GM12878 (cell line): Measurements from ENCODE around the gene FOXK1. TPM values are rescaled to one million over a fixed set of nuclear protein-coding genes. Genes with fewer than 3 reads are reported as not detected.

ENCODE experiments used
- ATAC-seq: fragments of 200-7000 bp; cut with Tn5 transposase; 3 replicates; pipeline ENCODE4 v1.9.1; 2020; ENCODE audit warnings: mild to moderate bottlenecking, moderate library complexity
- BruUV-seq: library from RNA; stranded (reverse); fragments of 400-500 nt; replicated peaks from 2 replicates; lab custom pipeline; 2021; lab: Mats Ljungman, UMichigan
- CTCF ChIA-PET: fragments of 300-600 bp; sonication (Branson Sonifier 250); formaldehyde crosslinking; extraction: SDS; loops from one replicate; lab custom pipeline; 2021; ENCODE audit warnings: inconsistent platforms; lab: Yijun Ruan, JAX
- POLR2A ChIA-PET: fragments of 350-600 bp; formaldehyde crosslinking; extraction: SDS; loops from one replicate; lab custom pipeline; 2021; ENCODE audit warnings: inconsistent platforms; lab: Charles Lee
- RAD21 ChIA-PET: fragments of 300-600 bp; sonication (Branson Sonifier 250); formaldehyde crosslinking; loops from one replicate; lab custom pipeline; 2023; ENCODE audit warnings: antibody characterized with exemption; ENCODE audit not compliant: unreplicated experiment; lab: Charles Lee
- SMC1A ChIA-PET: fragments of 300-600 bp; sonication (Branson Sonifier 250); formaldehyde crosslinking; loops from one replicate; lab custom pipeline; 2023; ENCODE audit not compliant: unreplicated experiment, uncharacterized antibody; lab: Charles Lee
- DNase-seq: peaks from one replicate; pipeline ENCODE4 v3.0.0-alpha.2; 2011; ENCODE audit warnings: low read depth, low spot score
- FAIRE-seq: peaks from 3 replicates; lab custom pipeline; 2011; peaks lifted over from hg19 to GRCh38; lab: Jason Lieb, UNC
- H2AFZ ChIP-seq: 2 replicates; pipeline ENCODE4 v1.6.0; 2011; ENCODE audit warnings: low read depth, low read length, control low read depth; ENCODE audit not compliant: control insufficient read depth
- H3K27ac ChIP-seq: 2 replicates; pipeline ENCODE4 v1.5.1; 2011; ENCODE audit warnings: control low read depth; ENCODE audit not compliant: control insufficient read depth, insufficient read depth
- H3K27me3 ChIP-seq, 2 experiments: replicated peaks in 1 of 2; 2 replicates each; pipeline versions ENCODE4 v1.6.0 to v1.6.1; 2011; ENCODE audit warnings: low read length in 1 of 2; ENCODE audit not compliant: control insufficient read depth in 2 of 2, insufficient read depth in 2 of 2
- H3K36me3 ChIP-seq, 2 experiments: 2 replicates each; pipeline ENCODE4 v1.5.1; 2011; ENCODE audit warnings: low read length in 1 of 2; ENCODE audit not compliant: control insufficient read depth in 2 of 2, insufficient read depth in 2 of 2
- H3K4me1 ChIP-seq: 2 replicates; pipeline ENCODE4 v1.6.1; 2011; ENCODE audit warnings: mild to moderate bottlenecking, low read length, moderate library complexity, mixed read lengths; ENCODE audit not compliant: control insufficient read depth, insufficient read depth
- H3K4me2 ChIP-seq: 2 replicates; pipeline ENCODE4 v1.6.0; 2011; ENCODE audit warnings: control low read depth; ENCODE audit not compliant: control insufficient read depth, insufficient read depth
- H3K4me3 ChIP-seq: fragments of 200-600 bp; sonication (generic); 2 replicates; pipeline ENCODE4 v1.5.1; 2016
- H3K79me2 ChIP-seq: 2 replicates; pipeline ENCODE4 v1.6.0; 2011; ENCODE audit warnings: low read length; ENCODE audit not compliant: control insufficient read depth, insufficient read depth
- H3K9ac ChIP-seq: 2 replicates; pipeline ENCODE4 v1.8.0; 2011; ENCODE audit warnings: low read length, control low read depth, mixed read lengths; ENCODE audit not compliant: control insufficient read depth, insufficient read depth
- H3K9me3 ChIP-seq: replicated peaks from 3 replicates; pipeline ENCODE4 v1.5.1; 2011; ENCODE audit warnings: mild to moderate bottlenecking, low read length; ENCODE audit not compliant: control insufficient read depth, insufficient read depth
- H4K20me1 ChIP-seq: 2 replicates; pipeline ENCODE4 v1.6.0; 2011; ENCODE audit not compliant: control insufficient read depth, insufficient read depth
- MTA3 ChIP-seq: IDR thresholded peaks from 2 replicates; pipeline ENCODE4 v1.6.1; 2012; ENCODE audit warnings: low read length, inconsistent platforms, borderline replicate concordance
- MXI1 ChIP-seq: fragments of 150-350 bp; IDR thresholded peaks from 2 replicates; pipeline ENCODE4 v1.6.1; 2011; ENCODE audit warnings: low read depth, mild to moderate bottlenecking, inconsistent platforms, low read length, improper control_type of control experiment
- RUNX3 ChIP-seq: IDR thresholded peaks from 2 replicates; pipeline ENCODE4 v1.6.1; 2012; ENCODE audit warnings: low read length, inconsistent platforms
- TCF12 ChIP-seq: IDR thresholded peaks from 2 replicates; pipeline ENCODE4 v1.6.1; 2011; ENCODE audit warnings: low read depth, mild to moderate bottlenecking, low read length
- ZNF24 ChIP-seq: fragments of 450-650 bp; IDR thresholded peaks from 2 replicates; pipeline ENCODE4 v1.6.1; 2017; ENCODE audit warnings: antibody characterized with exemption, mild to moderate bottlenecking
- ZZZ3 ChIP-seq: IDR thresholded peaks from 2 replicates; pipeline ENCODE4 v1.6.1; 2011; ENCODE audit warnings: low read depth; ENCODE audit not compliant: control insufficient read depth, insufficient read length
- WGBS: methylation state at CpG from one replicate; pipeline ENCODE4 v1.1.6; 2016; ENCODE audit warnings: low lambda C conversion rate; ENCODE audit not compliant: insufficient replicate concordance, insufficient coverage; ENCODE audit errors: missing lambda C conversion rate; 5-methylcytosine and 5-hydroxymethylcytosine counted together
- in situ Hi-C: fragments of 300-500 bp; cut with MboI; formaldehyde crosslinking; loops from 9 replicates; pipeline ENCODE4 v1.14.3; 2018; ENCODE audit warnings: mixed read lengths
- intact Hi-C: fragments of 100-400 bp; cut with micrococcal nuclease; formaldehyde crosslinking; loops from one replicate; pipeline ENCODE4 v1.14.2; 2022; ENCODE audit not compliant: unreplicated experiment
- polyA plus RNA-seq, 11 experiments: library from polyadenylated mRNA; depleted of rRNA in 4 of 11; unstranded in 6 of 11; stranded (reverse) in 5 of 11; fragments of >200 nt; fragmentation: Nextera tagmentation in 4 of 11; fragmentation: Illumina TruSeq in 1 of 11; extraction: Ambion mirVana in 4 of 11; extraction: Trizol in 1 of 11; gene quantifications; 1 replicate in 1 of 11; 2 replicates in 10 of 11; pipeline versions ENCODE4 v1.2.1 to v1.2.3, GENCODE V29; 2011 to 2016; ENCODE audit warnings: inconsistent platforms in 2 of 11, missing spikeins in 2 of 11, low read depth in 1 of 11
- total RNA-seq, 4 experiments: library from RNA; depleted of rRNA in 3 of 4; stranded (reverse); fragments of >200 nt in 3 of 4; fragmentation: Illumina TruSeq in 1 of 4; extraction: Trizol in 1 of 4; gene quantifications; 2 replicates each; pipeline versions ENCODE4 v1.2.1 to v1.2.3, GENCODE V29; 2013 to 2021
- TF ChIP-seq, protein P1 (sequence below): IDR thresholded peaks from 2 replicates; pipeline ENCODE4 v1.6.1; 2012; ENCODE audit warnings: low read depth, low read length, improper control_type of control experiment
- TF ChIP-seq, protein P2 (sequence below), 3 experiments: IDR thresholded peaks in 2 of 3; conservative IDR thresholded peaks in 1 of 3; 2 replicates each; pipeline ENCODE4 v1.5.1; 2011; ENCODE audit warnings: low read depth in 3 of 3, low read length in 3 of 3, mild to moderate bottlenecking in 3 of 3, control low read depth in 2 of 3, moderate library complexity in 2 of 3, inconsistent platforms in 1 of 3, mixed read lengths in 1 of 3; ENCODE audit not compliant: control insufficient read depth in 2 of 3, insufficient read depth in 1 of 3; ENCODE audit errors: extremely low read depth in 1 of 3
- TF ChIP-seq, protein P3 (sequence below): IDR thresholded peaks from 2 replicates; pipeline ENCODE4 v1.6.1; 2012; ENCODE audit warnings: improper control_type of control experiment, low read depth, low read length; ENCODE audit not compliant: insufficient replicate concordance
- TF ChIP-seq, protein P4 (sequence below): fragments of 450-650 bp; formaldehyde crosslinking; IDR thresholded peaks from 2 replicates; pipeline ENCODE4 v1.5.0; 2022; ENCODE audit warnings: mild to moderate bottlenecking, missing genetic modification characterization

Gene FOXK1
- total and polyA plus RNA-seq, 10 of the 15 experiments (the other 5 are each of a cell fraction or from before 2014, with no cell fraction given): 0.24 to 31.8 (median 4.5) TPM

DNA sequence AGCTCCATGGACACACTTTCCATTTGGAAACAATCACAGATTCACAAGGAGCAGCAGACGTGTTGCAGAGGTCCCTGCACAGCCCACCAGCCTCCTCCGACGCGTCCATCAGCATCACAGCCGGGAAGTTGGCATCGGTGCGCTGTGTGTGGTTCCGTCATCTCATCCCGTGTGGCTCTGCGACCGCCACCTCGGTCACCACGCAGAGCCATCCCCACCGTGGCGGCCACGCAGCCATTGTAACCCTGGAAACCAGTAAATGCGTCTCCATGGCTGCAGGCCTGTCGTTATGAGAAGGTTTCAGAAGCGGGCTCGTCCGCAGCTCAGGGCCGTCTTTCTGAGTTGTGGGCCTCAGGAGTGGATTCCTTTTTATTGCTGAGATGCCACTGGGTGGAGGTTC is 36.0 kb downstream of the FOXK1 start (continued):
- TF ChIP-seq, protein P1, sequence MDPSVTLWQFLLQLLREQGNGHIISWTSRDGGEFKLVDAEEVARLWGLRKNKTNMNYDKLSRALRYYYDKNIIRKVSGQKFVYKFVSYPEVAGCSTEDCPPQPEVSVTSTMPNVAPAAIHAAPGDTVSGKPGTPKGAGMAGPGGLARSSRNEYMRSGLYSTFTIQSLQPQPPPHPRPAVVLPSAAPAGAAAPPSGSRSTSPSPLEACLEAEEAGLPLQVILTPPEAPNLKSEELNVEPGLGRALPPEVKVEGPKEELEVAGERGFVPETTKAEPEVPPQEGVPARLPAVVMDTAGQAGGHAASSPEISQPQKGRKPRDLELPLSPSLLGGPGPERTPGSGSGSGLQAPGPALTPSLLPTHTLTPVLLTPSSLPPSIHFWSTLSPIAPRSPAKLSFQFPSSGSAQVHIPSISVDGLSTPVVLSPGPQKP: no peak
- TF ChIP-seq MXI1: no peak
- TF ChIP-seq, protein P2, sequence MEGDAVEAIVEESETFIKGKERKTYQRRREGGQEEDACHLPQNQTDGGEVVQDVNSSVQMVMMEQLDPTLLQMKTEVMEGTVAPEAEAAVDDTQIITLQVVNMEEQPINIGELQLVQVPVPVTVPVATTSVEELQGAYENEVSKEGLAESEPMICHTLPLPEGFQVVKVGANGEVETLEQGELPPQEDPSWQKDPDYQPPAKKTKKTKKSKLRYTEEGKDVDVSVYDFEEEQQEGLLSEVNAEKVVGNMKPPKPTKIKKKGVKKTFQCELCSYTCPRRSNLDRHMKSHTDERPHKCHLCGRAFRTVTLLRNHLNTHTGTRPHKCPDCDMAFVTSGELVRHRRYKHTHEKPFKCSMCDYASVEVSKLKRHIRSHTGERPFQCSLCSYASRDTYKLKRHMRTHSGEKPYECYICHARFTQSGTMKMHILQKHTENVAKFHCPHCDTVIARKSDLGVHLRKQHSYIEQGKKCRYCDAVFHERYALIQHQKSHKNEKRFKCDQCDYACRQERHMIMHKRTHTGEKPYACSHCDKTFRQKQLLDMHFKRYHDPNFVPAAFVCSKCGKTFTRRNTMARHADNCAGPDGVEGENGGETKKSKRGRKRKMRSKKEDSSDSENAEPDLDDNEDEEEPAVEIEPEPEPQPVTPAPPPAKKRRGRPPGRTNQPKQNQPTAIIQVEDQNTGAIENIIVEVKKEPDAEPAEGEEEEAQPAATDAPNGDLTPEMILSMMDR (IDR thresholded peaks at IDR 0.05 in 2 of 3, conservative IDR thresholded peaks at IDR 0.05 in 1 of 3; ENCODE audit: control insufficient read depth in 2 of 3, extremely low read depth in 1 of 3, insufficient read depth in 1 of 3, low read depth in 3 of 3, low read length in 3 of 3): no peak
- no peak for TF ChIP-seq MTA3

DNA sequence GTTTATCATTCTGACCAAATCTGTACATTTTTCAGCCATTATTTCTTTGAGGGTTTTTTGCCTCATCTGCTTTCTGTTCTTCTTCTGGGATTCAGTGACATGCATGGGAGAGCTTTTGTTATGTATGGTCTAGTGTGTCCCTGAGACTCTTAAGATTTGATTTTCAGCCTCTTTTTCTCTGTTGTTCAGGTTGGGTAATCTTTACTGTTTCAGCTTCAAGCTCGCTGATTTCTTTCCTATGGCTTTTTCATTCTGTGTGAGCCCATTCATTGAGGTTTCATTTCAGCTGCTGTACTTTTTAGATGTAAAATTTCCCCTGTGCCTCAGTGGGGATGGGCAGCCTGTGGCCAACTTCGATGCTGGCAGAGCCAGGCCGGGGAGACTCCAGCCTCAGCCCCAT is 38.1 kb downstream of the FOXK1 start:
- no TSS peak for BruUV-seq
- H3K27ac ChIP-seq: peak overlapping the region; percentile 67
- POLR2A ChIA-PET: no interaction called here
- RAD21 ChIA-PET: interaction anchor here (0.5 to 1.3 kb wide), 3 partner anchors 27 to 247 kb away, joined by 3 to 4 read pairs (median 3); no protein-coding TSS in a partner anchor
- in situ Hi-C loops (no loop called here), intact Hi-C loops (no loop called here)
- peaks cover under 1% of the 10 kb centered on the region; the same call in 1 of the 2 replicates for H4K20me1 ChIP-seq
- peaks cover 29% of the 10 kb centered on the region for H3K4me1 ChIP-seq
- CTCF ChIA-PET: interaction anchor here (0.6 to 1.0 kb wide), 3 partner anchors 27 to 69 kb away, joined by 3 to 4 read pairs (median 3); no protein-coding TSS in a partner anchor
- H3K9ac ChIP-seq: peak overlapping the region; percentile 42
- peaks cover 38% of the 10 kb centered on the region for H3K79me2 ChIP-seq
- SMC1A ChIA-PET: interaction anchor here (0.5 to 1.1 kb wide), 2 partner anchors 24 to 1825 kb away, joined by 3 read pairs; no protein-coding TSS in a partner anchor
- peaks cover 2 to 15% of the 10 kb centered on the region in 2 experiments; a peak in 3 of 4 replicates for H3K36me3 ChIP-seq
- peak overlapping the region; percentile 77 for H3K4me2 ChIP-seq
- FAIRE-seq (peak; percentile 59), ATAC-seq (peak; percentile 30), DNase-seq (no peak)
- 0% methylated on average over 3 of the region's 3 CpGs for WGBS
- H3K4me3 ChIP-seq: peak overlapping the region; percentile 41; the same call in 1 of the 2 replicates
- no peak overlapping the region for H2AFZ ChIP-seq
- H3K9me3 ChIP-seq: no peaks in the 10 kb centered on the region
- H3K27me3 ChIP-seq: no peaks in the 10 kb centered on the region
- TF ChIP-seq, protein P3, sequence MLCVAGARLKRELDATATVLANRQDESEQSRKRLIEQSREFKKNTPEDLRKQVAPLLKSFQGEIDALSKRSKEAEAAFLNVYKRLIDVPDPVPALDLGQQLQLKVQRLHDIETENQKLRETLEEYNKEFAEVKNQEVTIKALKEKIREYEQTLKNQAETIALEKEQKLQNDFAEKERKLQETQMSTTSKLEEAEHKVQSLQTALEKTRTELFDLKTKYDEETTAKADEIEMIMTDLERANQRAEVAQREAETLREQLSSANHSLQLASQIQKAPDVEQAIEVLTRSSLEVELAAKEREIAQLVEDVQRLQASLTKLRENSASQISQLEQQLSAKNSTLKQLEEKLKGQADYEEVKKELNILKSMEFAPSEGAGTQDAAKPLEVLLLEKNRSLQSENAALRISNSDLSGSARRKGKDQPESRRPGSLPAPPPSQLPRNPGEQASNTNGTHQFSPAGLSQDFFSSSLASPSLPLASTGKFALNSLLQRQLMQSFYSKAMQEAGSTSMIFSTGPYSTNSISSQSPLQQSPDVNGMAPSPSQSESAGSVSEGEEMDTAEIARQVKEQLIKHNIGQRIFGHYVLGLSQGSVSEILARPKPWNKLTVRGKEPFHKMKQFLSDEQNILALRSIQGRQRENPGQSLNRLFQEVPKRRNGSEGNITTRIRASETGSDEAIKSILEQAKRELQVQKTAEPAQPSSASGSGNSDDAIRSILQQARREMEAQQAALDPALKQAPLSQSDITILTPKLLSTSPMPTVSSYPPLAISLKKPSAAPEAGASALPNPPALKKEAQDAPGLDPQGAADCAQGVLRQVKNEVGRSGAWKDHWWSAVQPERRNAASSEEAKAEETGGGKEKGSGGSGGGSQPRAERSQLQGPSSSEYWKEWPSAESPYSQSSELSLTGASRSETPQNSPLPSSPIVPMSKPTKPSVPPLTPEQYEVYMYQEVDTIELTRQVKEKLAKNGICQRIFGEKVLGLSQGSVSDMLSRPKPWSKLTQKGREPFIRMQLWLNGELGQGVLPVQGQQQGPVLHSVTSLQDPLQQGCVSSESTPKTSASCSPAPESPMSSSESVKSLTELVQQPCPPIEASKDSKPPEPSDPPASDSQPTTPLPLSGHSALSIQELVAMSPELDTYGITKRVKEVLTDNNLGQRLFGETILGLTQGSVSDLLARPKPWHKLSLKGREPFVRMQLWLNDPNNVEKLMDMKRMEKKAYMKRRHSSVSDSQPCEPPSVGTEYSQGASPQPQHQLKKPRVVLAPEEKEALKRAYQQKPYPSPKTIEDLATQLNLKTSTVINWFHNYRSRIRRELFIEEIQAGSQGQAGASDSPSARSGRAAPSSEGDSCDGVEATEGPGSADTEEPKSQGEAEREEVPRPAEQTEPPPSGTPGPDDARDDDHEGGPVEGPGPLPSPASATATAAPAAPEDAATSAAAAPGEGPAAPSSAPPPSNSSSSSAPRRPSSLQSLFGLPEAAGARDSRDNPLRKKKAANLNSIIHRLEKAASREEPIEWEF: no peak
- TF ChIP-seq ZZZ3 (no peak), TCF12 (no peak), ZNF24 (no peak), RUNX3 (peak; percentile 9; the same call in 1 of the 2 replicates)
- TF ChIP-seq, protein P4, sequence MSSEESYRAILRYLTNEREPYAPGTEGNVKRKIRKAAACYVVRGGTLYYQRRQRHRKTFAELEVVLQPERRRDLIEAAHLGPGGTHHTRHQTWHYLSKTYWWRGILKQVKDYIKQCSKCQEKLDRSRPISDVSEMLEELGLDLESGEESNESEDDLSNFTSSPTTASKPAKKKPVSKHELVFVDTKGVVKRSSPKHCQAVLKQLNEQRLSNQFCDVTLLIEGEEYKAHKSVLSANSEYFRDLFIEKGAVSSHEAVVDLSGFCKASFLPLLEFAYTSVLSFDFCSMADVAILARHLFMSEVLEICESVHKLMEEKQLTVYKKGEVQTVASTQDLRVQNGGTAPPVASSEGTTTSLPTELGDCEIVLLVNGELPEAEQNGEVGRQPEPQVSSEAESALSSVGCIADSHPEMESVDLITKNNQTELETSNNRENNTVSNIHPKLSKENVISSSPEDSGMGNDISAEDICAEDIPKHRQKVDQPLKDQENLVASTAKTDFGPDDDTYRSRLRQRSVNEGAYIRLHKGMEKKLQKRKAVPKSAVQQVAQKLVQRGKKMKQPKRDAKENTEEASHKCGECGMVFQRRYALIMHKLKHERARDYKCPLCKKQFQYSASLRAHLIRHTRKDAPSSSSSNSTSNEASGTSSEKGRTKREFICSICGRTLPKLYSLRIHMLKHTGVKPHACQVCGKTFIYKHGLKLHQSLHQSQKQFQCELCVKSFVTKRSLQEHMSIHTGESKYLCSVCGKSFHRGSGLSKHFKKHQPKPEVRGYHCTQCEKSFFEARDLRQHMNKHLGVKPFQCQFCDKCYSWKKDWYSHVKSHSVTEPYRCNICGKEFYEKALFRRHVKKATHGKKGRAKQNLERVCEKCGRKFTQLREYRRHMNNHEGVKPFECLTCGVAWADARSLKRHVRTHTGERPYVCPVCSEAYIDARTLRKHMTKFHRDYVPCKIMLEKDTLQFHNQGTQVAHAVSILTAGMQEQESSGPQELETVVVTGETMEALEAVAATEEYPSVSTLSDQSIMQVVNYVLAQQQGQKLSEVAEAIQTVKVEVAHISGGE (CRISPR knock-in tag): no peak
